ENCODE data around the gene ZFYVE28.

The ZFYVE28 gene

GRCh38 chr4:2409381-2409783, 9.1 kb downstream of the ZFYVE28 start:
- H3K23ac ChIP-seq (ENCODE audit: low read length): no peak overlapping the region
- H3K4me3 ChIP-seq (ENCODE audit: low read length): no peak overlapping the region
- no peak overlapping the region for H3K9ac ChIP-seq (ENCODE audit: low read length)
- no peak overlapping the region for H3K4ac ChIP-seq (ENCODE audit: low read depth, low read length)
- no peak overlapping the region for H3K56ac ChIP-seq (ENCODE audit: low read length)
- no peak overlapping the region for H4K5ac ChIP-seq (ENCODE audit: low read length)
- H3K27me3 ChIP-seq (ENCODE audit: insufficient read depth, low read length, poor library complexity): no peaks in the 10 kb centered on the region
- no peak overlapping the region for H3K4me2 ChIP-seq (ENCODE audit: low read length)
- H2BK15ac ChIP-seq (replicated peaks; ENCODE audit: low read depth): no peak overlapping the region
- no peak overlapping the region for H2BK5ac ChIP-seq (ENCODE audit: low read length)
- H3K79me1 ChIP-seq (ENCODE audit: low read length): no peaks in the 10 kb centered on the region
- no peaks in the 10 kb centered on the region for H3K36me3 ChIP-seq (ENCODE audit: control insufficient read depth, insufficient read depth, low read length)
- no peak overlapping the region for H2BK120ac ChIP-seq (ENCODE audit: low read depth, low read length)
- H3K18ac ChIP-seq (ENCODE audit: low read length): no peak overlapping the region
- no peak overlapping the region for H3K27ac ChIP-seq (ENCODE audit: low read depth, low read length)
- H3K79me2 ChIP-seq (ENCODE audit: control insufficient read depth, insufficient read depth, low read length): no peaks in the 10 kb centered on the region
- H3K4me1 ChIP-seq (ENCODE audit: control insufficient read depth, low read depth, low read length): peaks cover 7% of the 10 kb centered on the region
- no peak overlapping the region for H2AK5ac ChIP-seq (ENCODE audit: low read length)
- no peak overlapping the region for H4K8ac ChIP-seq (ENCODE audit: low read depth, low read length)
- DNase-seq: no peak
- WGBS (ENCODE audit: extremely low coverage, insufficient coverage, low lambda C conversion rate): no CpG with 5 or more reads among the region's 14 CpGs

- WGBS (ENCODE audit: extremely low coverage, insufficient coverage, low lambda C conversion rate): no CpG with 5 or more reads among the region's 10 CpGs
- no peaks in the 10 kb centered on the region for H3K79me1 ChIP-seq (ENCODE audit: low read length)
- no peak overlapping the region for H3K56ac ChIP-seq (ENCODE audit: low read length)
- no peak overlapping the region for H3K23ac ChIP-seq (ENCODE audit: low read length)
- H3K4me1 ChIP-seq (ENCODE audit: control insufficient read depth, low read depth, low read length): peaks cover 5% of the 10 kb centered on the region
- H3K79me2 ChIP-seq (ENCODE audit: control insufficient read depth, insufficient read depth, low read length): no peaks in the 10 kb centered on the region
- H3K18ac ChIP-seq (ENCODE audit: low read length): no peak overlapping the region
- DNase-seq: no peak
- no peak overlapping the region for H4K5ac ChIP-seq (ENCODE audit: low read length)
- no peak overlapping the region for H3K4me2 ChIP-seq (ENCODE audit: low read length)
- H3K4me3 ChIP-seq (ENCODE audit: low read length): no peak overlapping the region
- H2AK5ac ChIP-seq (ENCODE audit: low read length): no peak overlapping the region
- H3K4ac ChIP-seq (ENCODE audit: low read depth, low read length): no peak overlapping the region
- H3K36me3 ChIP-seq (ENCODE audit: control insufficient read depth, insufficient read depth, low read length): no peaks in the 10 kb centered on the region
- H2BK5ac ChIP-seq (ENCODE audit: low read length): no peak overlapping the region
- no peak overlapping the region for H4K8ac ChIP-seq (ENCODE audit: low read depth, low read length)
- H2BK120ac ChIP-seq (ENCODE audit: low read depth, low read length): no peak overlapping the region
- H2BK15ac ChIP-seq (replicated peaks; ENCODE audit: low read depth): no peak overlapping the region
- H3K9ac ChIP-seq (ENCODE audit: low read length): no peak overlapping the region
- H3K27me3 ChIP-seq (ENCODE audit: insufficient read depth, low read length, poor library complexity): no peaks in the 10 kb centered on the region
- H3K27ac ChIP-seq (ENCODE audit: low read depth, low read length): no peak overlapping the region
Observed at GRCh38 chr4:2408976-2409375, 9.5 kb downstream of the ZFYVE28 start.

DNA sequence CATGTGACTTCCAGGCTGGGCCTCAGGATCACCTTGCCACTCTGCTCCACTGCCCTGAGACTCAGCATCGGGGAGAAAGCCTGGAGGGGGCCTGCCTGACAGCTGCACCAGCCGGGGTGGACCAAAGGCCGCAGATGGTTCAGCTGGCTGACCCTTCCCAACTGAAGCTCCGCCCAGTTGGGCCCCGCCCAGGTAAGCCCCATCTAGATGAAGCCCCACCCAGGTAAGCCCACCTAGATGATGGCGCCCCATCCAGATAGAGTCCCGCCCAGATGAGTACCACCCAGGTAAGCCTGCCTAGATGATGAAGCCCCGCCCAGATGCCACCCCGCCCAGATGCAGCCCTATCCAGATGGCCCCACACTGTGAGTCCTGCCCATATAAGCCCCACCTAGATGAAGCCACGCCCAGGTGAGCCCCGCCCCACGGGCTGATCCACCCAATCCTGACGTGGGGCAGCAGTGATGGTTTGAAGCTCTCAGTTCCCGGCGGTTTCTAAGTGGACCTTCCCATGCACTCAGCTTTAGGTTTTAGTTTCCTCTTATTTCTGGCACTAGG, 10.0 kb downstream of the ZFYVE28 start:
- Histone ChIP-seq H3K4me2 (ENCODE audit: low read length) (no peak overlapping the region), H3K4me1 (ENCODE audit: control insufficient read depth, low read depth, low read length) (peaks cover 2% of the 10 kb centered on the region), H3K9ac (ENCODE audit: low read length) (no peak overlapping the region), H3K18ac (ENCODE audit: low read length) (no peak overlapping the region), H2BK120ac (ENCODE audit: low read depth, low read length) (no peak overlapping the region), H3K4ac (ENCODE audit: low read depth, low read length) (no peak overlapping the region), H2BK15ac (replicated peaks; ENCODE audit: low read depth) (no peak overlapping the region), H3K4me3 (ENCODE audit: low read length) (no peak overlapping the region), H3K56ac (ENCODE audit: low read length) (no peak overlapping the region), H3K36me3 (ENCODE audit: control insufficient read depth, insufficient read depth, low read length) (no peaks in the 10 kb centered on the region), H2BK5ac (ENCODE audit: low read length) (no peak overlapping the region), H3K79me2 (ENCODE audit: control insufficient read depth, insufficient read depth, low read length) (no peaks in the 10 kb centered on the region), H3K27me3 (ENCODE audit: insufficient read depth, low read length, poor library complexity) (no peaks in the 10 kb centered on the region), H4K5ac (ENCODE audit: low read length) (no peak overlapping the region), H2AK5ac (ENCODE audit: low read length) (no peak overlapping the region), H3K23ac (ENCODE audit: low read length) (no peak overlapping the region), H4K8ac (ENCODE audit: low read depth, low read length) (no peak overlapping the region), H3K79me1 (ENCODE audit: low read length) (no peaks in the 10 kb centered on the region), H3K27ac (ENCODE audit: low read depth, low read length) (no peak overlapping the region)
- WGBS (ENCODE audit: extremely low coverage, insufficient coverage, low lambda C conversion rate): no CpG with 5 or more reads among the region's 15 CpGs
- no peak for DNase-seq

- no peak overlapping the region for H2BK5ac ChIP-seq (ENCODE audit: low read length)
- peaks cover 2% of the 10 kb centered on the region for H3K4me1 ChIP-seq (ENCODE audit: control insufficient read depth, low read depth, low read length)
- H3K79me2 ChIP-seq (ENCODE audit: control insufficient read depth, insufficient read depth, low read length): no peaks in the 10 kb centered on the region
- no peaks in the 10 kb centered on the region for H3K79me1 ChIP-seq (ENCODE audit: low read length)
- H3K36me3 ChIP-seq (ENCODE audit: control insufficient read depth, insufficient read depth, low read length): no peaks in the 10 kb centered on the region
- H4K8ac ChIP-seq (ENCODE audit: low read depth, low read length): no peak overlapping the region
- H2AK5ac ChIP-seq (ENCODE audit: low read length): no peak overlapping the region
- no CpG with 5 or more reads among the region's 3 CpGs for WGBS (ENCODE audit: extremely low coverage, insufficient coverage, low lambda C conversion rate)
- no peak overlapping the region for H3K23ac ChIP-seq (ENCODE audit: low read length)
- no peak overlapping the region for H3K9ac ChIP-seq (ENCODE audit: low read length)
- H3K4me3 ChIP-seq (ENCODE audit: low read length): no peak overlapping the region
- no peak overlapping the region for H3K18ac ChIP-seq (ENCODE audit: low read length)
- no peak overlapping the region for H3K27ac ChIP-seq (ENCODE audit: low read depth, low read length)
- DNase-seq: no peak
- no peak overlapping the region for H2BK15ac ChIP-seq (replicated peaks; ENCODE audit: low read depth)
- no peak overlapping the region for H3K4me2 ChIP-seq (ENCODE audit: low read length)
- no peak overlapping the region for H2BK120ac ChIP-seq (ENCODE audit: low read depth, low read length)
- H3K56ac ChIP-seq (ENCODE audit: low read length): no peak overlapping the region
- no peaks in the 10 kb centered on the region for H3K27me3 ChIP-seq (ENCODE audit: insufficient read depth, low read length, poor library complexity)
- H3K4ac ChIP-seq (ENCODE audit: low read depth, low read length): no peak overlapping the region
- H4K5ac ChIP-seq (ENCODE audit: low read length): no peak overlapping the region
Observed at GRCh38 chr4:2407991-2408342, 10.5 kb downstream of the ZFYVE28 start.

- H4K5ac ChIP-seq (ENCODE audit: low read length): no peak overlapping the region
- H3K79me1 ChIP-seq (ENCODE audit: low read length): no peaks in the 10 kb centered on the region
- H2AK5ac ChIP-seq (ENCODE audit: low read length): no peak overlapping the region
- no peaks in the 10 kb centered on the region for H3K79me2 ChIP-seq (ENCODE audit: control insufficient read depth, insufficient read depth, low read length)
- H3K18ac ChIP-seq (ENCODE audit: low read length): no peak overlapping the region
- no peak overlapping the region for H2BK5ac ChIP-seq (ENCODE audit: low read length)
- H3K27ac ChIP-seq (ENCODE audit: low read depth, low read length): no peak overlapping the region
- H2BK15ac ChIP-seq (replicated peaks; ENCODE audit: low read depth): no peak overlapping the region
- no peaks in the 10 kb centered on the region for H3K27me3 ChIP-seq (ENCODE audit: insufficient read depth, low read length, poor library complexity)
- H3K4me1 ChIP-seq (ENCODE audit: control insufficient read depth, low read depth, low read length): peaks cover 4% of the 10 kb centered on the region
- H4K8ac ChIP-seq (ENCODE audit: low read depth, low read length): no peak overlapping the region
- H3K4me2 ChIP-seq (ENCODE audit: low read length): no peak overlapping the region
- DNase-seq: no peak
- no peak overlapping the region for H2BK120ac ChIP-seq (ENCODE audit: low read depth, low read length)
- no peak overlapping the region for H3K23ac ChIP-seq (ENCODE audit: low read length)
- H3K9ac ChIP-seq (ENCODE audit: low read length): no peak overlapping the region
- no CpG with 5 or more reads among the region's 7 CpGs for WGBS (ENCODE audit: extremely low coverage, insufficient coverage, low lambda C conversion rate)
- H3K4me3 ChIP-seq (ENCODE audit: low read length): no peak overlapping the region
- no peaks in the 10 kb centered on the region for H3K36me3 ChIP-seq (ENCODE audit: control insufficient read depth, insufficient read depth, low read length)
- H3K56ac ChIP-seq (ENCODE audit: low read length): no peak overlapping the region
- H3K4ac ChIP-seq (ENCODE audit: low read depth, low read length): no peak overlapping the region
Observed at GRCh38 chr4:2406920-2407319, 11.5 kb downstream of the ZFYVE28 start.

GRCh38 chr4:2406406-2406805, 12.0 kb downstream of the ZFYVE28 start:
- H4K5ac ChIP-seq (ENCODE audit: low read length): no peak overlapping the region
- H2BK120ac ChIP-seq (ENCODE audit: low read depth, low read length): no peak overlapping the region
- H3K27me3 ChIP-seq (ENCODE audit: insufficient read depth, low read length, poor library complexity): no peaks in the 10 kb centered on the region
- DNase-seq: no peak
- H3K56ac ChIP-seq (ENCODE audit: low read length): no peak overlapping the region
- H3K18ac ChIP-seq (ENCODE audit: low read length): no peak overlapping the region
- H2BK15ac ChIP-seq (replicated peaks; ENCODE audit: low read depth): no peak overlapping the region
- WGBS (ENCODE audit: extremely low coverage, insufficient coverage, low lambda C conversion rate): no CpG with 5 or more reads among the region's 10 CpGs
- H3K4me2 ChIP-seq (ENCODE audit: low read length): no peak overlapping the region
- H2AK5ac ChIP-seq (ENCODE audit: low read length): no peak overlapping the region
- H3K36me3 ChIP-seq (ENCODE audit: control insufficient read depth, insufficient read depth, low read length): no peaks in the 10 kb centered on the region
- H2BK5ac ChIP-seq (ENCODE audit: low read length): no peak overlapping the region
- H3K4me3 ChIP-seq (ENCODE audit: low read length): no peak overlapping the region
- peaks cover 6% of the 10 kb centered on the region for H3K4me1 ChIP-seq (ENCODE audit: control insufficient read depth, low read depth, low read length)
- no peak overlapping the region for H3K4ac ChIP-seq (ENCODE audit: low read depth, low read length)
- H4K8ac ChIP-seq (ENCODE audit: low read depth, low read length): no peak overlapping the region
- no peak overlapping the region for H3K9ac ChIP-seq (ENCODE audit: low read length)
- no peaks in the 10 kb centered on the region for H3K79me1 ChIP-seq (ENCODE audit: low read length)
- H3K79me2 ChIP-seq (ENCODE audit: control insufficient read depth, insufficient read depth, low read length): no peaks in the 10 kb centered on the region
- H3K23ac ChIP-seq (ENCODE audit: low read length): no peak overlapping the region
- H3K27ac ChIP-seq (ENCODE audit: low read depth, low read length): no peak overlapping the region
